Activated naive CD4-positive, alpha-beta T cell treated with anti-CD3 and anti-CD28 coated beads, Interleukin-2, amount 50 U/mL, for 16 hours (primary cell): Measurements from ENCODE around the gene SLC50A1.

Source experiments
- DNase-seq: peaks from one replicate; pipeline ENCODE4 v3.0.0-alpha.2; 2020

SLC50A1 gene

GRCh38 chr1:155171836-155172731, 36.4 kb downstream of the SLC50A1 start:
- DNase-seq: peak; percentile 58

DNA sequence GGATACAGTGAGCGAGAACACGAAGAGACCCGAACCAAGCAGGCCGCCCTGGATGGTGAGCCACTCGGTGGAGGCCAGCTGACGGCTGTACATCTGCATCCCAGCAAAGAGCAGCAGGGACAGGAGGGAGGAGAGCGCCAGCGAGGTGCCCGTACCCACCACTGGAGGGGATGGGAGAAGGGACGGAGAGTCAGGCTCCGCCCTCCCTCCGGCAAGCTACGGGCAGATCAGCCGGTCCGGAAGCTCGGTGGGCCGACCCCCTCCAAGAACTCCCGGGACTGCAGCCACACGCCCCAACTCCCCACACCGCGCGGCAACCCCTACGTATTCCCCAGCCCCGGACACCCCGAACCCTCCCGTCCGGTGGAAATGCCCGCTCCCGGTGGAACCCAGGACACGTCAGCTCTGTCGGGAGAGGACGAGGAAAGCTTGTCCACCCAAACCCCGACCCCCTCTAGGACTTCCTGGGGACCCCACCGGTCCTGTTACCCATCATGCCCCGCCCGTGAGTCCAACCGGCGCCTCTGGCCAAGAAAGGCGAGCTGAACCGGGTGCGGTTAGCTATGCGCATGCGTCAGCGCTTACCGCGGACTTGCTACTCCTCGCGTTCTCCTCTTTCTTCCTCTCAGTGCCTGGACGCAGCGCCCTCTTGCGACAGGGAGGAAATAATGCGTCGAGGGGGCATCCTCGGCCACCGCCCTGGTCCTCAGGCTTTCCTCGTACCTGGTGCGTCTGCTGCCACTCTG, 37.3 kb downstream of the SLC50A1 start, which contains the start of gene KRTCAP2:
TSS of gene KRTCAP2 (minus strand) at position 573 of the 746 bp plus-strand sequence. CDS start at position 493, 80 bp downstream.
- DNase-seq: peak; percentile 93

- DNase-seq: peak; percentile 76
These were observed 38.0 kb downstream of the SLC50A1 start, which contains the start of gene TRIM46 for GRCh38 chr1:155173478-155174323. Gene TRIM46 (plus strand): TSS chr1:155173849. CDS start chr1:155173967, 118 bp downstream.

DNA sequence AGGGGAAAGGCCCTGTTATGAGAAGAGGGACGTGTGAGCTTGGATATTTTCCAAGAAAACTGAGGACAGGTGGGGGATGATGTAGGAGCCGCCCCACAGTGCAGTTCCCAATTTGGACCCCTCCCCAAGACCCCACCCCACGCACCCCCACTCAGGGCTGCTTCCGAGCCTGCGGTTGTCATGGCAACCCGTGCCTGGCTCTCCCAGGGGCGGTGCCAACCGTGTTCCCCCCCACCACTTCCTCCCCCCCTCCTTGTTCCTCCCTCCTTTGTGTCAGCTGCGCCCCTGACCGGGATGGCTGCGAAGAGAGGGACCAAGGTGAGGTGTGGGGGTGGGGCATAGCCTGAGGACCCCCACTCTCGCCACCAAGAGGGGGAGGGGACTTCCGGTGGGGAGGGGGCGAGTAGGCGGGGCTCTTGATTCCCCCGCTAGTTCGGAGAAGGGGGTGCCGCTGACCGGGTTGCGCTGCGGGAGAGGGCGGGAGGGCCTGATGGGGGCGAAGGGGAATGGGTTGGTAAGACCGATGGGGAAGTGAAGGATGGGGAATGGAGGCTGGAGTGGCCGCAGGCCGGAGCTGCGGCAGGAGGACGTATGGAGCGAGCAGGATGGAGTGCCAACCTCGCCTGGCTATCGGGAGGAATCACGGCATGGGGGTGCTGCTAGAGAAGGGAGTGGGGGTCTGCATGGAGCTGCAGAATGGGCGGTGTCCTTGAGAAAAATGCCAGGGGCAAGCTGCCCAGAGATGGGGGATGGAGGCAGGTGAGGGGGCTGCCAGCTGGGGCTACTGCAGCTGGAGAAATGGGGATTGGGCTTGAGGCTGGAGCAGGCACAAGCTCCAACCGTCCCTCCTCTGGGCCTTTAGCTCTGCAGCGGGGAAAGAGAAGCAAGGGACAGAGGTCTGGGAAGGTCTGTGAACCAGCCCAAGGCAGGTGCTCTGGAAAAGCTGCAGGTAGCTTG, 39.0 kb downstream of the SLC50A1 start:
- peak; percentile 53 for DNase-seq

- DNase-seq: no peak
These were observed 39.8 kb downstream of the SLC50A1 start for GRCh38 chr1:155175281-155175926.

- DNase-seq: no peak
These were observed 40.3 kb downstream of the SLC50A1 start for GRCh38 chr1:155175927-155176371.

DNA sequence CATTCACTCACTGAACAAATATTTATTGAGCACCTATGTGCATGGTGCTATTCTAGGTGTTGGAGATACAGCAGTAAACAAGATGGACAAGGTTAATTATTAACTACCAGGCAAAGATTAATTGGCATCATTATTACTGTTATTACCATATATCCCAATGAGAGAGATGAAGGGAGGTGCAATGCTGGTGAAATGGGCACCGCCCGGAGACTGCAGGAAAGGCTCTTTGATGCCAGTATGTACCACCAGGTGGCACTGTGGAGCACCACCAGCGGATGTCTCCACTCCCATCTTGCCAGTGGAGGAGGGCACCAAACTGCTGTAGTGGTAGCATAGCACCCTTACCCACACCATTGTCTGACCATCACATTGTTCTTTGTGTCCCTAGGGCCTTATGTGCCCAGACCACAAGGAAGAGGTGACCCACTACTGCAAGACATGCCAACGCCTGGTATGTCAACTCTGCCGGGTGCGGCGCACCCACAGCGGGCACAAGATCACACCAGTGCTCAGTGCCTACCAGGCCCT, 41.0 kb downstream of the SLC50A1 start:
- peak; percentile 84 for DNase-seq

DNA sequence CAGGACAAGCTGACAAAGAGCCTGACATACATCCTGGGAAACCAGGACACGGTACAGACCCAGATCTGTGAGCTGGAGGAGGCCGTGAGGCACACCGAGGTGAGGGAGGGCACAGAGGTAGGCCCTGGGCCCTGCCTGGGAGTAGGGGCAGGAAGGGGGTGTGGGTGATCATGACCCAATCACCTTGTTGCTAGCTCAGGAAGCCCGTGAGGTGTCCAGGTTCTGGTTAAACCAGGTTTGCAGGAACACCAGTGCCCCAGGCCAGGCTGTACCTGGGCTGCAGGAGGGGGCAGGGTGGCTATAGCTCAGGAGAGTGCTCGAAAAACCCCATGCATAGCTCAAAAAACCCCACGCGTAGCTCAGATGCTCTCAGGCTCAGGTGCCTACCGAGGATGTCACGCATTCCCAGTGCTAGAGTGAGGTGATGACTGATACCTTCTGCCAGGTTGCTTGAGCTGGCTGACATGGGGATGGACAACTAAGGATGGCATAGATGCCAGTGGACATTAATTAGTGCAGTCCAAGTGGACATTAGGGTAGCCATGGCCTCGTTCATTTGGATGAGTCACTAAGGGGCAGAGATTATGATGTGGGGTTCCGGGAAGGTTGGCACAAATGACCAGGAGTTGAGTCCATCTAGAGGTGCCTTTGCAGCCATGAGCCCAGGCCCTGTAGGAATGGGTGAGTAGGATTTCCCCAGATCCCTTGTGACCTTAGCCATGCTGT, 41.7 kb downstream of the SLC50A1 start:
- no peak for DNase-seq

- no peak for DNase-seq
These were observed 42.2 kb downstream of the SLC50A1 start for GRCh38 chr1:155177918-155178281.

GRCh38 chr1:155178441-155179111, 42.9 kb downstream of the SLC50A1 start:
- no peak for DNase-seq

GRCh38 chr1:155179112-155180031, 43.7 kb downstream of the SLC50A1 start:
- no peak for DNase-seq

DNA sequence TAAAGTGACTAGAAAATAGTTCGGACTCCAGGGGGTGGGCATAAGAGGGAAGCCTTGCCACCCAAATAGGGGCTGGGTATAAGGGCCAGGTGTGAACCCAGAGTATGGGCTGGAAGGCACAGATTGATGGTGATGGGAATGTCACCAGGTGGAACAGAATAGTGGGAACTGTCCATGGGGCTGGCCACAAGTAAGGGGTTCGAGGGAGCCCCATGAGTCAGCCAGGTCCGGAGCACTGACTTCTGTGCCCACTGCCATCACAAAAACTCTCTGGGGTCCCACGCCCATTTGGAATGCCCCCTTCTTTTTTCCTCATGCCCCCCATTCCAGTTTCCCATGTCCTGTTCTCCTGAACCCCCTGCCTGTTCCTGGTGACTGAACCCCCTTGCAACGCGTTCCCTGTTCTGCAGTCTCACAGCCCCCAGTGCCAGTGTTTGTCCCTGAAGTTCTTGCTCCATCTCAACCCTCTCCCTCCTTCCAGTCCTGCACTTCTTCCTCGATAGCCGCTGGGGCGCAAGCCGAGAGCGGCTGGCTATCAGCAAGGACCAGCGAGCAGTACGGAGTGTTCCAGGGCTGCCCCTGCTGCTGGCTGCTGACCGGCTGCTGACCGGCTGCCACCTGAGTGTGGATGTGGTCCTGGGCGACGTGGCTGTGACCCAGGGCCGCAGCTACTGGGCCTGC, 45.9 kb downstream of the SLC50A1 start:
- DNase-seq: no peak

- DNase-seq: no peak
These were observed 46.4 kb downstream of the SLC50A1 start for GRCh38 chr1:155182052-155182550.

DNA sequence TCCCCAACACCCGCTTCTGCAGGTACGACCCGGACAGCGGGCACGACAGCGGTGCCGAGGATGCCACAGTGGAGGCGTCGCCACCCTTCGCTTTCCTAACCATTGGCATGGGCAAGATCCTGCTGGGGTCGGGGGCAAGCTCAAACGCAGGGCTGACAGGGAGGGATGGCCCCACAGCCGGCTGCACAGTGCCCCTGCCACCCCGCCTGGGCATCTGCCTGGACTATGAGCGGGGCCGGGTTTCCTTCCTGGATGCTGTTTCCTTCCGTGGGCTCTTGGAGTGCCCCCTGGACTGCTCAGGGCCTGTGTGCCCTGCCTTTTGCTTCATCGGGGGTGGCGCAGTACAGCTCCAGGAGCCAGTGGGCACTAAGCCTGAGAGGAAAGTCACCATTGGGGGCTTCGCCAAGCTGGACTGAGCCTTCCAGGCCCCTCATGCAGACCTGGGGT, 48.1 kb downstream of the SLC50A1 start:
- DNase-seq: no peak

GRCh38 chr1:155184351-155184811, 48.7 kb downstream of the SLC50A1 start:
- DNase-seq: no peak

DNA sequence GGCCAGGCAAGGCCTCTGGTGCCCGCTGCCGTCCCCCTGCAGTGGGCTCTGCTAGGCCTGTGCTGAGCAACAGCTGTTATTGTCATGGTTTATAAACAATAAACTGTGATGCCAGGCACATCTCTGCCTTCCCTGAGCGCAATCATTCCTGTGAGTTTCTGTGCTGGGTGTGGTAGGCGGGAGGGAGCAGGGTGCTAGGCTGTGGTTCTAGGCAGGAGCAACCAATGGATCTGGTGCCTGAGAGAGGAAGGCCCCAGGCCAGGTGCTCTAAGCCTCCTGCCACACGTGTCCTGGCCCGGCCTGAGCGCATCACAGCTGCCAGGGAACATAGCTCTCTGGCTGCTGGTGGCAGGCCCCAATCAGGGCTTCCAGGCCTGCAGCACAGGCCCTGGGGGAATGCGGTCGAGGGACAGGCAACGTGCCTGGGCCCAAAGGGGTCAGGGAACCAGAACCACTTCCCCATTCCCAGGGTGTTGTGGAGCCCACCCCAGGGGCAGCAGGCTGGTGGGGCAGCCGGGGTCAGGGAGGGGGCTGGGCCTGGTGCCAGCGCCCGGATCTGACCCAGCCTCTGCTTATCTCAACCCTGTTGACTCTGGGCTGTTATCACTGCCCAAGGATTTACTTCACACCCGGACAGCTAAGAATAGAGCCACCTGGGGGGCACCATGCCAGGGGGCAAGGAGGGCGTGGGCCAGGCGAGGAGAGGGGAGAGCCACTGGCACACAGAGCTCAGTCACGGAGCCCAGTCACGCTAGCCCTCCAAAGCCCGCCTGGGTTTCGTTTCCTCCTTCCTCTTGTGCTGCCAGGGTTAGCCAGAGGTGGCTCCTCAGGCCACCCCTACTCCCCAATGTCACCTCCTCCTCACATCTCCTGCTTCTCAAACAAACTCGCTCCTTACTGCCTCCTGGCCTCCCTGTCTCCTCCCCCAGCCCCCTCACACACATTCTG, 49.5 kb downstream of the SLC50A1 start:
- no peak for DNase-seq
